Panc1 (cell line): Measurements from ENCODE around the gene CYP4V2.

Source experiments
- CTCF ChIP-seq: fragments of 450-650 bp; IDR thresholded peaks from 2 replicates; pipeline ENCODE4 v1.5.1; 2017; ENCODE audit warnings: mild to moderate bottlenecking
- TCF7L2 ChIP-seq: IDR thresholded peaks from 2 replicates; pipeline ENCODE4 v1.6.1; 2011; ENCODE audit warnings: mild to moderate bottlenecking, low read depth, low read length, inconsistent platforms

- TF ChIP-seq CTCF = no peak
- TF ChIP-seq TCF7L2 = no peak
Observed at GRCh38 chr4:186144946-186145569, 46.3 kb upstream of the CYP4V2 start.
